GM12865 (cell line): ENCODE data around the gene CREB3L2.
"Not testable (repeated sequence)": the region's sequence is repeated elsewhere in the genome, so short reads cannot be mapped to it uniquely, and the experiment has no call there.

ENCODE experiments used
- DNase-seq: peaks from one replicate; pipeline ENCODE4 v3.0.0; 2010; ENCODE audit warnings: low read depth
- H3K4me3 ChIP-seq: 2 replicates; pipeline ENCODE4 v1.5.1; 2011; ENCODE audit warnings: mild to moderate bottlenecking, low read depth, low read length, control low read depth
- CTCF ChIP-seq: IDR thresholded peaks from 2 replicates; pipeline ENCODE4 v1.5.1; 2011; ENCODE audit warnings: low read length, control low read depth, low read depth, inconsistent platforms; ENCODE audit not compliant: insufficient read depth; ENCODE audit errors: missing control alignments

CREB3L2 gene

GRCh38 chr7:138014686-138015085 lies 12.8 kb upstream of the CREB3L2 start:
- no peak for DNase-seq
- H3K4me3 ChIP-seq = no peak overlapping the region
- TF ChIP-seq CTCF = no peak

GRCh38 chr7:138014201-138014600 lies 12.3 kb upstream of the CREB3L2 start:
- DNase-seq, H3K4me3 ChIP-seq: not testable (repeated sequence)

- DNase-seq = no peak
- TF ChIP-seq CTCF = no peak
- no peak overlapping the region for H3K4me3 ChIP-seq
These were observed 7.4 kb upstream of the CREB3L2 start for GRCh38 chr7:138009350-138009653.

- H3K4me3 ChIP-seq = no peak overlapping the region
- peak; percentile 66 for TF ChIP-seq CTCF
- DNase-seq = peak; percentile 75
These were observed 6.9 kb upstream of the CREB3L2 start for GRCh38 chr7:138008588-138009349.

GRCh38 chr7:138008019-138008587 lies 6.2 kb upstream of the CREB3L2 start:
- no peak for DNase-seq
- no peak overlapping the region for H3K4me3 ChIP-seq
- TF ChIP-seq CTCF = no peak

GRCh38 chr7:138006106-138006505 lies 4.2 kb upstream of the CREB3L2 start:
- H3K4me3 ChIP-seq = no peak overlapping the region
- no peak for TF ChIP-seq CTCF
- DNase-seq = no peak

- no peak for TF ChIP-seq CTCF
- H3K4me3 ChIP-seq = no peak overlapping the region
- no peak for DNase-seq
These were observed 3.0 kb upstream of the CREB3L2 start for GRCh38 chr7:138004936-138005335.
